Brain microvascular endothelial cell (primary cell): ENCODE measurements around the gene ZBTB16.

Source experiments
- DNase-seq: peaks from one replicate; pipeline ENCODE4 v3.0.0-alpha.2; 2020
- H3K27ac ChIP-seq: fragments of 250-450 bp; sonication (Bioruptor Pico); 2 replicates; pipeline ENCODE4 v1.5.1; 2020; ENCODE audit warnings: mild to moderate bottlenecking, moderate library complexity
- H3K27me3 ChIP-seq: fragments of 250-450 bp; sonication (Bioruptor Pico); replicated peaks from 2 replicates; pipeline ENCODE4 v1.5.1; 2020; ENCODE audit warnings: mild to moderate bottlenecking
- H3K36me3 ChIP-seq: fragments of 250-450 bp; sonication (Bioruptor Pico); replicated peaks from 2 replicates; pipeline ENCODE4 v1.5.1; 2020; ENCODE audit warnings: mild to moderate bottlenecking
- H3K4me3 ChIP-seq: 2 replicates; pipeline ENCODE4 v1.5.1; 2011; ENCODE audit warnings: low read depth, mild to moderate bottlenecking, control low read depth, low read length, moderate library complexity
- in situ Hi-C: cut with HindIII; loops from 2 replicates; pipeline ENCODE4 v1.10.0; 2017; ENCODE audit warnings: low sequenced_read_pairs, low pct_ligation_motif_present
- TF ChIP-seq, protein P1 (sequence below): IDR thresholded peaks from 2 replicates; pipeline ENCODE4 v1.5.1; 2011; ENCODE audit warnings: low read depth, mild to moderate bottlenecking, moderate library complexity, low read length, control low read depth, inconsistent platforms; ENCODE audit errors: missing control alignments

The ZBTB16 gene

DNA sequence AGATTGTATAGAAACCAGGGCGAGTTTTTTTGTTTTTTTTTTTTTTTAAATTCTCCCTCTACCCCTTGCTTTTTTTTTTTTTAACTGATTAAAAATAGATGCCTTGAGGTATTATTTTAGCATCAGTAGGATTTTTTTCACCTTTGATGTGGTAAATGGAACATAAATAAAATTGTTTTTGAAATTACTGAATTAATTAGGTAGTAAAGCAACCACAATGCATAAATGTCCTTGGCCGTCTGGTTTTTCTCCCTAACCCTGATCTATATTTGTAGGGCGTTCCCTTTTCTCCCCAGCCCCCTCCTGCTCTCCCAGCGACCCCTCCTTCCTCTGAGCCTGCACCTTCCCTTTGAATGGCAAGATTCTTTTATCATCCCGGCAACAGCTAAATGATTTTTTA is 107.8 kb downstream of the ZBTB16 start:
- TF ChIP-seq, protein P1, sequence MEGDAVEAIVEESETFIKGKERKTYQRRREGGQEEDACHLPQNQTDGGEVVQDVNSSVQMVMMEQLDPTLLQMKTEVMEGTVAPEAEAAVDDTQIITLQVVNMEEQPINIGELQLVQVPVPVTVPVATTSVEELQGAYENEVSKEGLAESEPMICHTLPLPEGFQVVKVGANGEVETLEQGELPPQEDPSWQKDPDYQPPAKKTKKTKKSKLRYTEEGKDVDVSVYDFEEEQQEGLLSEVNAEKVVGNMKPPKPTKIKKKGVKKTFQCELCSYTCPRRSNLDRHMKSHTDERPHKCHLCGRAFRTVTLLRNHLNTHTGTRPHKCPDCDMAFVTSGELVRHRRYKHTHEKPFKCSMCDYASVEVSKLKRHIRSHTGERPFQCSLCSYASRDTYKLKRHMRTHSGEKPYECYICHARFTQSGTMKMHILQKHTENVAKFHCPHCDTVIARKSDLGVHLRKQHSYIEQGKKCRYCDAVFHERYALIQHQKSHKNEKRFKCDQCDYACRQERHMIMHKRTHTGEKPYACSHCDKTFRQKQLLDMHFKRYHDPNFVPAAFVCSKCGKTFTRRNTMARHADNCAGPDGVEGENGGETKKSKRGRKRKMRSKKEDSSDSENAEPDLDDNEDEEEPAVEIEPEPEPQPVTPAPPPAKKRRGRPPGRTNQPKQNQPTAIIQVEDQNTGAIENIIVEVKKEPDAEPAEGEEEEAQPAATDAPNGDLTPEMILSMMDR: no peak
- Histone ChIP-seq H3K36me3 (no peaks in the 10 kb centered on the region), H3K27me3 (peaks cover 24% of the 10 kb centered on the region), H3K4me3 (no peak overlapping the region), H3K27ac (no peak overlapping the region)
- DNase-seq: no peak
- in situ Hi-C loops: no loop called here

DNA sequence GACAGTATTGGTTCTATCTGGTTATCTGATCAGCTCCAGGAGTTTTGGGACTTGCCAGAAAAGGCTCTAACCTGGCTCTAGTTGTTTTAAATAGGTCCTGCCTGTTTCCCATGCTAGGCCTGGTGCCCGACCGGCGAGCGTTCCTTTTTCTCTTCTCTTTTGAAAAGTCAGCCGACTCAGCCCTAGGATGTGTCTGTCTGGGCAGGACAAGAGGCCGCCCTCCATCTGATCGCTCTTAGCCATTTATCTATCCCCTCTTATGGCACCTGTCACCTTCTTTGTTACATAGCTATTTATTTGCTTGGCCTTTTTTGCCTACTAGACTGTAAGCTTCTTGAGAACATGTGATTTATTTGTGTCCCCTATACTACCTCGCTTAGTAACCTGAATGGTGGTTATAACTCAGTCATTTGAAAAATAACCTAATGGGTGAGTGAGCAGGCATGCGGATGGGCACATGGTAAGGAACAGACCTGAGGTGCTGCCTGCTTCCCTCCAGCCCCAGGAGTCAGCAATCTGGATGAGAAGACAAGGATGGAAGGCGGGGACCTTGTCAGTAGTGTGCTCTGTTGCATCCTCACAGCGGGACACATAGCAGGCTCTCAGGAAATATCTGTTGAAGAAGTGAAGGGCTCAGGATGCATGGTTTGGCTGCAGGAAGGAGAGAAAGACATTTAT is 108.4 kb downstream of the ZBTB16 start:
- DNase-seq: no peak
- H3K27me3 ChIP-seq: peaks cover 28% of the 10 kb centered on the region
- in situ Hi-C loops: no loop called here
- no peak overlapping the region for H3K4me3 ChIP-seq
- H3K36me3 ChIP-seq: no peaks in the 10 kb centered on the region
- no peak overlapping the region for H3K27ac ChIP-seq
- TF ChIP-seq, protein P1: no peak

DNA sequence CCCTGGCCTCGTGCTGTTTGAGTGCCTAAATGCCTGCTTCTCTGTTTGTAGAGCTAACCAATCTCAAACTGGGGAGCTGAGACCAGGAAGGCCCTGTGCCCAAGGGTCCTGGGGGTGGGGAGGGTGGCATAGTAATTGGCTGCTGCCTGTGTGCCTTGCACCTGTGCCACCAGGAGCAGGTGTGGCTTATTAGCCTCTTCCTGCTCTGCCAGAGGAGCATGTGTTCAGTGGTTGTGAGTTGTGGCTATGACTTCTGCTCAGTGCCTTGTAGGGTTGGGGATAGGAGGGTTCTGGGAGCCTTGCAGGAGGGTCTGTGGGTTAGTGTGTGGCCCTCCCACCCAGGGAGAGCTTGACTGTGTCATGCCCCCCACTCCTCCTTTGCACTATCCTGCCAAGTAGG is 109.2 kb downstream of the ZBTB16 start:
- DNase-seq: no peak
- H3K27ac ChIP-seq: no peak overlapping the region
- H3K4me3 ChIP-seq: no peak overlapping the region
- in situ Hi-C loops: no loop called here
- TF ChIP-seq, protein P1: no peak
- H3K27me3 ChIP-seq: peaks cover 30% of the 10 kb centered on the region
- H3K36me3 ChIP-seq: no peaks in the 10 kb centered on the region

DNA sequence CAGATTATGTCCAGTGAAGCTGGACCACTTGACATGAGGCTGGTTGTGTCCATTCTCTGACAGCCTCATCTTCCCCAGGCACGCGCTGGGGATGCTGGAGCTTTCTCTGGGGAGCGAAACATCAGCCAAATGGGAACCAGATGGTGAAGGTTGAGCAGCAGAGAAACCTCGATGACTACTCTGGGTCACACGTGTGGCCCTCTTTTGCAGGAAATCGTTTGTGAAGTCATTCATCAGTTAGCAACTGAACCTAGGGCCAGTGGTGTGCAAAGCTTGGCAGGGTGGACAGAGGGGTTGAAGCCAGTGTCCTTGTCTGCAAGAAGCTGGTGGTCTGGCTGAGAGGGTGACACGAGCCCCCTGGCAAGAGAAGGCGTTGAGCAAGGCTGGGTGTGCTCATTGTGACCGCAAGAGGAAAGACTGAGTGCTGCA is 109.8 kb downstream of the ZBTB16 start:
- TF ChIP-seq, protein P1: no peak
- Histone ChIP-seq H3K27ac (no peak overlapping the region), H3K4me3 (no peak overlapping the region), H3K36me3 (no peaks in the 10 kb centered on the region), H3K27me3 (peaks cover 29% of the 10 kb centered on the region)
- no peak for DNase-seq
- in situ Hi-C loops: no loop called here

DNA sequence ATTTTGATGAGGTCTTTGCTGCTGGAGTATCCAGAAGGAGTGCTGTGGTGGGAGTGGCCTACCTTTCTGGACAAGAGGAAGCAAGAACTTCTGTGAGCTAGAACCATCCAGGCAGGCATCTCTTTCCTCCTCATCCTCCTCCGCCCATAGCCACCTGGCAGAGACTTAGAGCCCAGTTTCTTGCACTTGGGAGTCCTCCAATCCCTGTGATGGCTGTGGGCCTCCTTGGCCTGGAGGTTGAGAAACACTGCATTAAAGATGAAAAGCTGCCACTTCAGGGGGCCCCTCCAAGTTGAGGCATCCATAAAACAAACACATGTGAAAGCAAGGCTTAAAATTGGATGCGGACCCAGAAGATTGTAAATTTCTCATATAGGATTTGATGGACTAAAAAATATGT is 110.3 kb downstream of the ZBTB16 start:
- Histone ChIP-seq H3K27me3 (peaks cover 31% of the 10 kb centered on the region), H3K4me3 (no peak overlapping the region), H3K27ac (no peak overlapping the region), H3K36me3 (no peaks in the 10 kb centered on the region)
- TF ChIP-seq, protein P1: no peak
- in situ Hi-C loops: no loop called here
- DNase-seq: no peak

DNA sequence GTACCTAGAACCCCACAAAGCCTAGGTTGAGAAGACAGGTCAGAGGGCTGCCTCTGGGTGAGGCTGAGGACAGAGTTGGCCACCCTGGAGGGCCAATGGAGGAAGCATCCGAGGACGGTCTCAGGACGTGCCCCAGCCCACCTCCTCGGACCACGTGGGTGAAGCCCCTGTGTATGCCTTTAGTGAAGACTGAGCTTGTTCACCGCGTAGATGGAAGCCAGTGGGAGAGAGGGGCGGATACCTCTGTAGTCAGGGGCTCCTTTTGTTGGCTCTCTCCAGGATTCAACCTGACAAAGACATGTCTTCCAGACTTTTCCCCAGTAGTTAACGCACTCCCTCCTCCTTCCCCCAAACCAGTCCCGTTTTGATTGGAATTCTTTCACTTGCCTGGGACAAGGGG is 110.7 kb downstream of the ZBTB16 start:
- no peak overlapping the region for H3K4me3 ChIP-seq
- H3K36me3 ChIP-seq: no peaks in the 10 kb centered on the region
- in situ Hi-C loops: no loop called here
- H3K27me3 ChIP-seq: peaks cover 32% of the 10 kb centered on the region
- DNase-seq: no peak
- no peak overlapping the region for H3K27ac ChIP-seq
- TF ChIP-seq, protein P1: no peak
